Esophagus muscularis mucosa (tissue), 3 donors: ENCODE measurements around the gene UBE2J2.

Experiments used
- POLR2AphosphoS5 ChIP-seq, 2 donors: sonication (generic); formaldehyde crosslinking; IDR thresholded peaks; one replicate each; pipeline ENCODE4 v1.6.1; 2017; ENCODE audit warnings: antibody characterized with exemption in 2 of 2
- TF ChIP-seq, protein P1 (sequence below), 3 experiments: fragments of 200-600 bp in 2 of 3; fragments of 450-650 bp in 1 of 3; sonication (generic) in 2 of 3; IDR thresholded peaks; one replicate each; pipeline ENCODE4 v1.5.1; 2017 to 2019; ENCODE audit warnings: antibody characterized with exemption in 3 of 3, mild to moderate bottlenecking in 2 of 3, moderate library complexity in 1 of 3

DNA sequence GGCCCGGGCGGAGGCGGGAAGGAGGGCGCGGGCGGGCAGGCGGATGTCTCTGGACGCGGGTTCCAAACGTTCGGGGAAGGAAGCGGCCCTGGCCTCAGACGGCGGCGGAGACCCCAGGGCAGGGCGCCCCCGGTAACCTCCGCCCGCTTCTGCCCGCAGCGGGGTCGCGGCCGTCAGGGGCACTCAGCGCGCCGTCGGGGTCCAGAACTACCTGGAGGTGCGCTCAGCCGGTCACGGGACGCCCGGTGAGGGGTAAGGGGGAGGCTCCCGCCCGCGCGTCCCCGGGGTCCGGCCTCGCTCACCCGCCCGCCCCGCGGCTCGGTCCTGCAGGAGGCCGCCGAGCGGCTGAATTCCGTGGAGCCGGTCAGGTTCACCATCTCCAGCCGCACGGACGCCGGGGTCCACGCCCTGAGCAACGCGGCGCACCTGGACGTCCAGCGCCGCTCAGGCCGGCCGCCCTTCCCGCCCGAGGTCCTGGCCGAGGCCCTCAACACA lies 35.1 kb upstream of the UBE2J2 start:
- TF ChIP-seq, protein P1, sequence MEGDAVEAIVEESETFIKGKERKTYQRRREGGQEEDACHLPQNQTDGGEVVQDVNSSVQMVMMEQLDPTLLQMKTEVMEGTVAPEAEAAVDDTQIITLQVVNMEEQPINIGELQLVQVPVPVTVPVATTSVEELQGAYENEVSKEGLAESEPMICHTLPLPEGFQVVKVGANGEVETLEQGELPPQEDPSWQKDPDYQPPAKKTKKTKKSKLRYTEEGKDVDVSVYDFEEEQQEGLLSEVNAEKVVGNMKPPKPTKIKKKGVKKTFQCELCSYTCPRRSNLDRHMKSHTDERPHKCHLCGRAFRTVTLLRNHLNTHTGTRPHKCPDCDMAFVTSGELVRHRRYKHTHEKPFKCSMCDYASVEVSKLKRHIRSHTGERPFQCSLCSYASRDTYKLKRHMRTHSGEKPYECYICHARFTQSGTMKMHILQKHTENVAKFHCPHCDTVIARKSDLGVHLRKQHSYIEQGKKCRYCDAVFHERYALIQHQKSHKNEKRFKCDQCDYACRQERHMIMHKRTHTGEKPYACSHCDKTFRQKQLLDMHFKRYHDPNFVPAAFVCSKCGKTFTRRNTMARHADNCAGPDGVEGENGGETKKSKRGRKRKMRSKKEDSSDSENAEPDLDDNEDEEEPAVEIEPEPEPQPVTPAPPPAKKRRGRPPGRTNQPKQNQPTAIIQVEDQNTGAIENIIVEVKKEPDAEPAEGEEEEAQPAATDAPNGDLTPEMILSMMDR (IDR thresholded peaks at IDR 0.05): no peak
- no peak for TF ChIP-seq POLR2AphosphoS5 (IDR thresholded peaks at IDR 0.05)
